K562 (cell line): ENCODE data around the gene GLB1L. TPM values are rescaled to one million over a fixed set of nuclear protein-coding genes. Genes with fewer than 3 reads are reported as not detected.
A peak's percentile ranks its signal among the peaks of the same experiment; 100 is the strongest.

ENCODE experiments used
- ATAC-seq: fragments of 200-7000 bp; cut with Tn5 transposase; 3 replicates; pipeline ENCODE4 v1.9.1; 2020; ENCODE audit warnings: moderate library complexity
- BruUV-seq: library from RNA; stranded (reverse); fragments of 400-500 nt; replicated peaks from 2 replicates; lab custom pipeline; 2021; lab: Mats Ljungman, UMichigan
- CTCF ChIA-PET: fragments of 300-600 bp; formaldehyde crosslinking; extraction: SDS; loops from one replicate; lab custom pipeline; 2021; ENCODE audit warnings: low intra/inter-chr PET ratio; lab: Yijun Ruan, JAX
- POLR2A ChIA-PET: fragments of 300-600, 350-650 bp; sonication (Branson Sonifier 250); formaldehyde crosslinking; extraction: SDS; loops from one replicate; lab custom pipeline; 2021; ENCODE audit warnings: antibody characterized with exemption, inconsistent platforms; lab: Yijun Ruan, JAX
- DNase-seq, 4 experiments: peaks; one replicate each; pipeline versions ENCODE4 v3.0.0 to v3.0.0-alpha.2; 2011 to 2018; ENCODE audit warnings: low spot score in 3 of 4, mixed read lengths in 3 of 4; ENCODE audit errors: extremely low read depth in 1 of 4
- FAIRE-seq: peaks from 2 replicates; lab custom pipeline; 2011; peaks lifted over from hg19 to GRCh38; lab: Jason Lieb, UNC
- H2AFZ ChIP-seq: 2 replicates; pipeline ENCODE4 v1.6.0; 2011; ENCODE audit warnings: low read depth, low read length, control low read depth, inconsistent platforms
- H3K27ac ChIP-seq: fragments of 200-600 bp; 3 replicates; pipeline ENCODE4 v1.8.0; 2011; ENCODE audit warnings: low read depth, mild to moderate bottlenecking, control low read depth, inconsistent platforms, low read length, moderate library complexity, mixed read lengths; ENCODE audit errors: extremely low read depth
- H3K27me3 ChIP-seq, 2 experiments: fragments of 300-600 bp in 1 of 2; 2 replicates in 1 of 2; 3 replicates in 1 of 2; pipeline versions ENCODE4 v1.6.0 to v1.8.0; 2011; ENCODE audit warnings: inconsistent platforms in 2 of 2, low read length in 2 of 2, mild to moderate bottlenecking in 1 of 2, mixed read lengths in 1 of 2, moderate library complexity in 1 of 2; ENCODE audit not compliant: control insufficient read depth in 2 of 2, insufficient read depth in 2 of 2
- H3K36me3 ChIP-seq: fragments of 300-600 bp; 3 replicates; pipeline ENCODE4 v1.8.0; 2011; ENCODE audit warnings: mild to moderate bottlenecking, low read length, inconsistent platforms; ENCODE audit not compliant: control insufficient read depth, insufficient read depth
- H3K4me1 ChIP-seq, 2 experiments: fragments of 200-600 bp in 1 of 2; replicated peaks in 1 of 2; 2 replicates in 1 of 2; 3 replicates in 1 of 2; pipeline versions ENCODE4 v1.5.1 to v1.8.0; 2011; ENCODE audit warnings: inconsistent platforms in 2 of 2, low read length in 2 of 2, mild to moderate bottlenecking in 1 of 2, mixed read lengths in 1 of 2, moderate library complexity in 1 of 2; ENCODE audit not compliant: control insufficient read depth in 2 of 2, insufficient read depth in 2 of 2
- H3K4me2 ChIP-seq: 2 replicates; pipeline ENCODE4 v1.6.1; 2011; ENCODE audit warnings: low read length, control low read depth, inconsistent platforms, mixed read lengths; ENCODE audit not compliant: insufficient read depth
- H3K4me3 ChIP-seq: fragments of 200-600 bp; sonication (generic), shearing (Covaris generic); 2 replicates; pipeline ENCODE4 v1.5.1; 2016; ENCODE audit warnings: control low read depth, inconsistent platforms
- H3K79me2 ChIP-seq: fragments of 200-600 bp; 3 replicates; pipeline ENCODE4 v1.8.0; 2011; ENCODE audit warnings: low read length, inconsistent platforms; ENCODE audit not compliant: control insufficient read depth, insufficient read depth
- H3K9ac ChIP-seq, 2 experiments: 2 replicates each; pipeline versions ENCODE4 v1.6.0 to v1.6.1; 2011; ENCODE audit warnings: low read depth in 2 of 2, low read length in 2 of 2, control low read depth in 1 of 2, inconsistent platforms in 1 of 2, mild to moderate bottlenecking in 1 of 2, mixed read lengths in 1 of 2; ENCODE audit not compliant: insufficient read depth in 1 of 2
- H3K9me1 ChIP-seq: one replicate; pipeline ENCODE4 v1.6.0; 2011; ENCODE audit warnings: inconsistent platforms, mild to moderate bottlenecking, low read length, moderate library complexity; ENCODE audit not compliant: control insufficient read depth, insufficient read depth
- H3K9me3 ChIP-seq: replicated peaks from 2 replicates; pipeline ENCODE4 v1.5.1; 2011; ENCODE audit warnings: low read depth, low read length, inconsistent platforms; ENCODE audit not compliant: control insufficient read depth, insufficient read depth
- H4K20me1 ChIP-seq: replicated peaks from 2 replicates; pipeline ENCODE4 v1.6.1; 2011; ENCODE audit warnings: low read length, inconsistent platforms, mixed read lengths; ENCODE audit not compliant: control insufficient read depth, insufficient read depth
- HMBOX1 ChIP-seq: sonication (generic); IDR thresholded peaks from 2 replicates; pipeline ENCODE4 v1.6.1; 2016
- KHSRP ChIP-seq: fragments of 450-650 bp; IDR thresholded peaks from 2 replicates; pipeline ENCODE4 v1.6.1; 2017
- NKRF ChIP-seq: fragments of 450-650 bp; IDR thresholded peaks from 2 replicates; pipeline ENCODE4 v1.6.1; 2016; ENCODE audit warnings: borderline replicate concordance
- NR3C1 ChIP-seq: sonication (generic); formaldehyde crosslinking; IDR thresholded peaks from 2 replicates; pipeline ENCODE4 v1.8.1; 2022; ENCODE audit warnings: missing genetic modification reagents
- WGBS: fragments of 100-300 bp; shearing (Covaris generic); methylation state at CpG from one replicate; pipeline ENCODE4 v1.1.6; 2016; ENCODE audit warnings: low coverage, mixed read lengths; ENCODE audit not compliant: insufficient coverage; ENCODE audit errors: missing lambda C conversion rate; 5-methylcytosine and 5-hydroxymethylcytosine counted together
- in situ Hi-C: fragments of 300-500 bp; cut with MboI; formaldehyde crosslinking; loops from 4 replicates; pipeline ENCODE4 v1.15.0; 2018; ENCODE audit warnings: inconsistent platforms, mixed read lengths
- intact Hi-C: fragments of 100-400 bp; cut with micrococcal nuclease; formaldehyde crosslinking; loops from 2 replicates; pipeline ENCODE4 v1.14.2; 2022
- polyA plus RNA-seq, 8 experiments: library from polyadenylated mRNA; depleted of rRNA in 4 of 8; stranded (reverse) in 5 of 8; unstranded in 3 of 8; fragments of >200 nt; fragmentation: Nextera tagmentation in 2 of 8; fragmentation: Illumina TruSeq in 1 of 8; extraction: Ambion mirVana in 2 of 8; extraction: Trizol in 1 of 8; gene quantifications; 2 replicates each; pipeline versions ENCODE4 v1.2.1 to v1.2.3, GENCODE V29; 2011 to 2014; ENCODE audit warnings: inconsistent platforms in 1 of 8, missing spikeins in 1 of 8
- total RNA-seq, 7 experiments: library from RNA; depleted of rRNA in 6 of 7; stranded (reverse); fragments of >200 nt in 6 of 7; fragmentation: Illumina TruSeq in 2 of 7; extraction: Trizol in 2 of 7; gene quantifications; 2 replicates each; pipeline versions ENCODE4 v1.2.1 to v1.2.3, GENCODE V29; 2011 to 2021; ENCODE audit warnings: low replicate concordance in 1 of 7

GLB1L gene
- total and polyA plus RNA-seq, 9 of the 15 experiments (the other 6 are each of a cell fraction or from before 2014, with no cell fraction given) = 0.42 to 2.9 (median 2.5) TPM

DNA sequence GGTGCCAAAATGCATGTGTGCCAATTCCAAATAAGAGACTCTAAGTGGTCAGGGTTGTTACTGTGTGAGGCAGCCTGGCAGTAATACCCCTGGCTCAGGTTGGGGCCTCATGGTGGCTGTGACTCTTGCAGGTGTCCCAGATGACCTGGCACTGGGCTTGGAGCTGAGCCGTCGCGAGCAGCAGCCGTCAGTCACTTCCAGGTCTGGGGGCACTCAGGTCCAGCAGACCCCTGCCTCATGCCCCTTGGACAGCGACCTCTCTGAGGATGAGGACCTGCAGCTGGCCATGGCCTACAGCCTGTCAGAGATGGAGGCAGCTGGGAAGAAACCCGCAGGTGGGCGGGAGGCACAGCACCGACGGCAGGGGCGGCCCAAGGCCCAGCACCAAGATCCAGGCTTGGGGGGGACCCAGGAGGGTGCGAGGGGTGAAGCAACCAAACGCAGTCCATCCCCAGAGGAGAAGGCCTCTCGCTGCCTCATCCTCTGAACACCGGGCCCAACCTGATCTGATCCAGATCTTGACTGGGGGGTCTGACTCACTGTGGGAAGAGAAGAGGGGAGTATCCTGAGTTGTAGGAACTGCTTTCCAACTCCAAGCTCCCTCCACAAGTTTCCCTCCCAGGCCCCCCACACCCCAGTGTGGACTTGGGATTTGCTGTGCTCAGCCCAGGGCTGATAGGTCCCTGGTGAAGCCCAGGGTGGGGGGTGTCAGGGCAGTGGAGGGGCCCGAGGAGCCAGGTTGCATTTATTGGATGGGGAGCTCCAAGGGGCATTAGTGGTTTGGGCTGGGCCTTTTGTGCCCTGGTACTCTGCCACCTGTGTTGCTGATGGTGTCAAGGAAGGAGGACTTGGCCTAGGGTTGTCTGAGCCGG lies 39.5 kb upstream of the GLB1L start:
- no peaks in the 10 kb centered on the region for H3K9me3 ChIP-seq
- H3K4me2 ChIP-seq = no peak overlapping the region
- DNase-seq (no peak), FAIRE-seq (no peak), ATAC-seq (no peak)
- no peaks in the 10 kb centered on the region for H4K20me1 ChIP-seq
- intact Hi-C loops = no loop called here
- H3K9me1 ChIP-seq = peaks cover 5% of the 10 kb centered on the region
- in situ Hi-C loops = no loop called here
- H3K4me1 ChIP-seq = peaks cover 54 to 77% of the 10 kb centered on the region in 2 experiments
- H3K27ac ChIP-seq = no peak overlapping the region
- H2AFZ ChIP-seq = no peak overlapping the region
- H3K9ac ChIP-seq = peak overlapping the region in 1 of 2 experiments; percentile 65; a peak in 2 of 4 replicates
- no peaks in the 10 kb centered on the region for H3K79me2 ChIP-seq
- POLR2A ChIA-PET = interaction anchor here (1.4 kb wide), 1 partner anchor 10 kb away, joined by 5 read pairs; no protein-coding TSS in a partner anchor
- no peak overlapping the region for H3K4me3 ChIP-seq
- no peaks in the 10 kb centered on the region for H3K36me3 ChIP-seq
- 81% methylated on average over 7 of the region's 16 CpGs for WGBS
- BruUV-seq = no TSS peak
- CTCF ChIA-PET = no interaction called here
- H3K27me3 ChIP-seq = no peaks in the 10 kb centered on the region
- TF ChIP-seq KHSRP = no peak
- TF ChIP-seq NR3C1 = no peak
- TF ChIP-seq HMBOX1 = no peak
- TF ChIP-seq NKRF = no peak
